Measurements from ENCODE around the gene FKTN. TPM values are rescaled to one million over a fixed set of nuclear protein-coding genes. Genes with fewer than 3 reads are reported as not detected.
"Not testable (repeated sequence)": the region's sequence is repeated elsewhere in the genome, so short reads cannot be mapped to it uniquely, and the experiment has no call there.

FKTN gene
- total RNA-seq = 8.8 TPM
- long read RNA-seq, full-length matches to known transcripts = 3 of 5 reads
- long read RNA-seq, partial matches to known transcripts = 0 of 5 reads
- long read RNA-seq, other reads (novel, unspliced or antisense) = 2 of 5 reads

DNA sequence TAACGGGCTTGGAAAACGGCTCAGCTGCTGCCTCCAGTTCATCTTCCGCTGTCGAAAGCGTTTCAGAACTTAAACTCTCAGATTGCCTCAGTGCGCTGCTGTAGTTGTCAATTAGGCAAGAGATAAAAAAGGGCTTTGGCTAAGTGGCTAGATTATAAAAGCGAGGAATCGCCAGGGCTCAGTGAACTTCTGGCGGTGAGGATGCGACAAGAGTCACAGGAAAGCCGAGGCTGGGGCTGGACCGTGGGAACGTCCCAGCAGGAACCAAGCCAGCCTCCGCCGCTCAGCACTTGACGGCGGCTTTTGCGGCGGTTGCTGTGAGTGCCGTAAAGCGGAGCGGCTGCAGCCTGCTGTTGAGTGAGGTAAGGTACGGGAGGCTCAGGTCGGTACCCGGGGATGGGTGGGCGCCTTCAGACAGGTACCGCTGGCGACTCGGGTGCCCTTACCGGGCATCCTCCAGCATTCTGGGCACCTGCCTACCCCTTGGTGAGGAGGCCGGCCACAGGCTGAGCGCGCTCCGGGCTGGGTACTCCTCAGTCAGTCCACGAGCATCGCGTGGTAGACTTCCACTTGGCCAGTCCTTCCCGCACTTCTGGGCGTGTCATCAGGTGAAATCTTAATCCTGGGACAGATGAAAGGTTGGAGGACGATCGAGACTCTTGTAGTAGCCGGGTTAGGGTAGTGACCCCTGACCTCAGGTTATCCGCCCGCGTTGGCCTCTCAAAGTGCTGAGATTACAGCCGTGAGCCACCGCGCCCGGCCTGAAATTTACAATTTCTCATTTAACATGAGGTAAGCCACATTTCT is at the start of gene FKTN:
FKTN (plus strand) TSS at position 328 of the 807 bp plus-strand sequence. CDS start 16,902 bp downstream, outside the sequence.
- DNase-seq (ENCODE audit: low spot score) = peak; percentile 95
- intact Hi-C loops (cut with DNase I) = loop anchor here (5.0 to 10.0 kb wide), 2 partner anchors 103 to 311 kb away; no protein-coding TSS in a partner anchor

DNA sequence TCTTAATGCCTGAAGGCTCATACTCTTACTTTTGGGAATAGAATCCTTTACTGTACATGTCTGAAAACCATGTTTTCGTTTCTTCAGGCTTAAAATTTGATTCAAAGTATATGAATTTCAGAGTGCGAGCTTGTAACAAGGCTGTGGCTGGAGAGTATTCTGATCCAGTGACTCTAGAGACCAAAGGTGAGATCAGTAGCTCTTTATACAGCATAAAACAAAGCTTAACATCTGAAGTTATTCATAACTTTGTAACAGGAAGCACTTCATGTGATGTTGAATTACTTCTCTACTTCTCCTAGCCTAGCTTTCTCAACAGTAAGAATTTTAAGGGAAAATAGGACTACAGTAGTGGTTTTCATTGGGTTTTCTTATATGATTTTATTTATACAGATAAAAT is 49.4 kb upstream of the FKTN start:
- DNase-seq (ENCODE audit: low spot score) = no peak
- intact Hi-C loops (cut with DNase I) = no loop called here

DNA sequence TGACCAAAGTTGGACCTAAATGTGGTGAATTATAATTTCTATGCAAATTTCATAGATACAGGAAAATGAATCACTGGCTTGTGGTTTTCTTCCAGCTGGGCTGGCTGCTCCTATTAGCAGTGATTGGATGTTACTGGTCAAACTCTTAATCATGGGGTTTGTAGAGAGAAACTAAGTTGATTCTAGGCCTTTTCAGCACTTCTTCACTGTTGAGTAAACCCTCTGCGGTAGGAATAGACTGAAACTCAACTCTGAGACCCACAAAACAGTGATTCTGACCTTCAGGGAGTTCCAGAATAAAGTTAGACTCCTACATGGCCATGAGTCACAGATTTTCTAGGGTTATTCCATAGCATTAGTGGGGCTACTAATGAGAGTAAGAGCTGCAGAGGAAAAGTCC is 47.9 kb upstream of the FKTN start:
- intact Hi-C loops (cut with DNase I) = no loop called here

GRCh38 chr9:105511446-105511845 is 46.5 kb upstream of the FKTN start:
- intact Hi-C loops (cut with DNase I) = no loop called here
- no peak for DNase-seq (ENCODE audit: low spot score)

More for the DNA sequence above, 47.9 kb upstream of the FKTN start:
- DNase-seq (ENCODE audit: low spot score) = no peak

GRCh38 chr9:105515811-105516413 is 42.0 kb upstream of the FKTN start:
- intact Hi-C loops (cut with DNase I) = no loop called here
- no peak for DNase-seq (ENCODE audit: low spot score)

DNA sequence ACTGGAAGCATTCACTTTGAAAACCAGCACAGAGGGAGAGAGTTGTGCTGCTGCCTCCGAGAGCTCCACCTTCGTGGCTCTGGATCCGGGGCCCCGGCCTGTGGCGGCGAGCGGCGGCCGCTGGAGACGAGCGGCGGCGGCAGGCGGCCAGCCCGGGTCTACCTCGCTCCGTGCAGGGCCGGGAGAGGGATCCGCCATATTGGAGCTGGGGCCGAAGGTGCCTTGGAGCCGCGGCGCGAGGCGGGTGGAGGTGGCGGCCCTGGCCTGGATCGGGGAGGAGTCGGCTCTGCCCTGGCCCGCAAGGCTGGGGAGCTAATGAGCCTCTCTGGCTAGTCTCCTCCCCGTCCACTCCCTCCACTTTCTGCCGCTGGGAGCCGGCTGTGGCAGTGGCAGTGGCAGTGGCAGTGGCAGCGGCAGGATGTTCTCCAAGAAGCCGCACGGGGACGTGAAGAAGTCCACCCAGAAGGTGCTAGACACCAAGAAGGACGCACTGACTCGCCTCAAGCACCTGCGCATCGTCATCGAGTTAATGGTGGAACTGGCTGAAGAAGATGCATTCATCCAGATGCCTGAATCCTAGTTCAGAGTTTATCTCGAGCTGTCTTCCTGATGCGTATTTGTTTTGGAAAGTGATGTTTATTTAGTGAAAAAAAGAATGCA is 38.1 kb upstream of the FKTN start:
- intact Hi-C loops (cut with DNase I); DNase-seq (ENCODE audit: low spot score): not testable (repeated sequence)

- intact Hi-C loops (cut with DNase I); DNase-seq (ENCODE audit: low spot score): not testable (repeated sequence)
These were observed 36.9 kb upstream of the FKTN start for GRCh38 chr9:105520992-105521391.

DNA sequence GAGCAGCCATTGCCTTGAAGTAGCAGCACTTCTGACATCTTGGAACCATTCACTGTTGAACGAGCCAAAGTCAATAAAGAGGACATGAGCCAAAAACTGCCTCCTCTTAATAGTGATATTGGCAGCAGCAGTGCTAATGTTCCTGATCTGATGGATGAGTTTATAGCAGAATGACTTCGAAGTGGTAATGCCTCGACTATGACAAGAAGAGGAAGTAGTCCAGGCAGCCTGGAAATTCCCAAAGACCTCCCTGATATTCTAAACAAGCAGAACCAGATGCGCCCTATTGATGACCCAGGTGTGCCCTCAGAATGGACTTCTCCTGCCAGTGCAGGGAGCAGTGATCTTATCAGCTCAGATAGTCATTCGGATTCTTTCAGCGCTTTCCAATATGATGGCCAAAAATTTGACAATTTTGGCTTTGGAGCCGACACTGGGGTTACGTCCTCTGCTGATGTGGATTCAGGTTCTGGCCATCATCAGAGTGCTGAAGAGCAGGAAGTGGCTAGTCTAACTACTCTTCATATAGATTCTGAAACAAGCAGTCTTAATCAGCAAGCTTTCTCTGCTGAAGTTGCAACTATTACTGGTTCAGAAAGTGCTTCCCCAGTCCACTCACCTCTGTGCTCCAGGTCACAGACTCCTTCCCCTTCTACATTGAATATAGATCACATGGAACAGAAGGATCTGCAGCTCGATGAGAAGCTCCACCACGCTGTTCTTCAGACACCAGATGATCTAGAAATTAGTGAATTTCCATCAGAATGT is 35.1 kb upstream of the FKTN start:
- intact Hi-C loops (cut with DNase I); DNase-seq (ENCODE audit: low spot score): not testable (repeated sequence)

GRCh38 chr9:105531530-105531929 is 26.4 kb upstream of the FKTN start:
- intact Hi-C loops (cut with DNase I) = no loop called here
- no peak for DNase-seq (ENCODE audit: low spot score)

DNA sequence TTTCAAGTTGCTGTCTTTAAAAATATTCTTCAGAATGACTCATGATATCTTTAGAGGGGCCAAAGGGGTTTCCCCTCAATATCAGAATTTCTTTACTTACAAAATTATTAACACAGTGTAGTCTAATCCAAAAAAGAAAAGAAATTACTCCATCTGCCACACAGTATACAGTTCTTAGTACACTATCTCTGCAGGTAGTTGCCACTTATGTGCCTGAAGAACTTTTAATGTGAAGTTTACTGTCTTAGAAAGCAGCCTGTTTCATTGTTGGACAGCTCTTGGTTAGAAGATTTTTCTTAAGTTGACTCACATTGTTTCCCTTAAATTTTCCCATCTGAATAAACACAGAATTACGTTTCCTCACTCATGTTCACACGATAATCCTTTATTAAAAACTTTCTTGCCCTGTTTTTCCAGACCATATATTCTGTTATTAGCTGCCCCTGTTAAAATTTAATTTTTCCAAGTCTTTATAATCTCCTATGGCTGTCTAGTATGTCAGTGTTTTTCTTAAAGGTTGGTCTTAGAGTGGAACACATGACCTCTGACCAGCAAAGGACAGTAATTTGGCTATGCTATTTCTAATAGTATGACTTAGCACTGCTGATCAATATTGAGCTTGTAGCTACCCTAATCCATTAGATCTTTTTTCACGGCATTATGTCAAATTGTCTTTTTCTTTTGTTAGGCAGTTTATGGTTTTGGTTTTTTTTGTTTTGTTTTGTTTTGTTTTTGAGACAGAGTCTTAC is 21.8 kb upstream of the FKTN start:
- intact Hi-C loops (cut with DNase I) = no loop called here
- no peak for DNase-seq (ENCODE audit: low spot score)

GRCh38 chr9:105539452-105539851 is 18.5 kb upstream of the FKTN start:
- DNase-seq (ENCODE audit: low spot score) = no peak
- intact Hi-C loops (cut with DNase I) = no loop called here

DNA sequence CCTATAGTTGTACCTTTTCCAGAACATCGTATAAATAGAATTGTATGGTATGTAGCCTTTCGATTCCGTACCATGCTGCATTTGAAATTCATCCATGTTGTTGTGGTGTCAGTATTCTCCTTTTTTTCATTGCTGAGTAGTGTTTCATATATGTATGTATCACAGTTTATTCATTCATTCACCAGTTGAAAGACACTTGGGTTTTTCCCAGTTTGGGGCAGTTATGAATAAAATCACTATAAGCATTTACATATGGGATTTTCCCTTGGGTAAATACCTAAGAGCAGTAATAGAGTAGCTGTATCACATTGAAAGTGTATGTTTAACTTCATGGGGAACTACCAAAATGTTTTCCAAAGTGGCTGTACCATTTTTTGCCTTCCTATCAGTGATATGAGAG is 16.1 kb upstream of the FKTN start:
- intact Hi-C loops (cut with DNase I) = no loop called here
- DNase-seq (ENCODE audit: low spot score) = no peak

GRCh38 chr9:105554042-105554441 is 3.9 kb upstream of the FKTN start:
- intact Hi-C loops (cut with DNase I) = loop anchor here (10.0 kb wide), 1 partner anchor 99 kb away; no protein-coding TSS in a partner anchor

DNA sequence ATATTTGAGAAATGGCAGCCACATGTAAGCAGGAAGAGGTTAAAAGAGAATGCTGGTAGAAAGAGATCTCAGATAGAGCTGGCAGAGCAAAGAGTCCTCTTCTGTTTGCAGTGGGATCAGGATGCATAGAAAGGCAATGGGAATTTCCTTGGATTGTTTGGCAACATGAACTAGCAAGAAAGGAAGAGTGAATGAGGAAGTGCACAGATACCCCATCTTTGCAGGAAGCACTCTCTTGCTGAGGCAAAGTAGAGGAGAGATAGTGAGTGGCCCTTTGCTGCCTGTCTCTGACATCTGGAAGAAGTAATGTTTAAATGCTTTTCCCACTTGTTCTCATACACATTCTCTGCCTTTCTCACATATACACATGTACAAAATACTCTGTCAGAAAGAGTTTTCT is 14.5 kb downstream of the FKTN start:
- DNase-seq (ENCODE audit: low spot score) = no peak
- intact Hi-C loops (cut with DNase I) = no loop called here

More at GRCh38 chr9:105554042-105554441, 3.9 kb upstream of the FKTN start:
- no peak for DNase-seq (ENCODE audit: low spot score)

DNA sequence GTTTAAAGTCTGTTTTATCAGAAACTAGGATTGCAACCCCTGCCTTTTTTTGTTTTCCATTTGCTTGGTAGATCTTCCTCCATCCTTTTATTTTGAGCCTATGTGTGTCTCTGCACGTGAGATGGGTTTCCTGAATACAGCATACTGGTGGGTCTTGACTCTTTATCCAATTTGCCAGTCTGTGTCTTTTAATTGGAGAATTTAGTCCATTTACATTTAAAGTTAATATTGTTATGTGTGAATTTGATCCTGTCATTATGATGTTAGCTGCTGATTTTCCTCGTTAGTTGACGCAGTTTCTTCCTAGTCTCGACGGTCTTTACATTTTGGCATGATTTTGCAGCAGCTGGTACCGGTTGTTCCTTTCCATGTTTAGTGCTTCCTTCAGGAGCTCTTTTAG is 22.0 kb downstream of the FKTN start:
- intact Hi-C loops (cut with DNase I); DNase-seq (ENCODE audit: low spot score): not testable (repeated sequence)

- intact Hi-C loops (cut with DNase I) = not testable (repeated sequence)
These were observed 23.6 kb downstream of the FKTN start for GRCh38 chr9:105581550-105581949.

GRCh38 chr9:105593145-105593544 is 35.2 kb downstream of the FKTN start:
- intact Hi-C loops (cut with DNase I) = no loop called here
- DNase-seq (ENCODE audit: low spot score) = no peak

More at GRCh38 chr9:105581550-105581949, 23.6 kb downstream of the FKTN start:
- DNase-seq (ENCODE audit: low spot score) = not testable (repeated sequence)

- intact Hi-C loops (cut with DNase I) = loop anchor here (5.0 to 10.0 kb wide), 2 partner anchors 108 to 276 kb away; no protein-coding TSS in a partner anchor
- no peak for DNase-seq (ENCODE audit: low spot score)
These were observed 51.0 kb downstream of the FKTN start for GRCh38 chr9:105608721-105609598.

Measured in cardiac septum (tissue), 1 donor.